Astrocyte (in vitro differentiated cells and primary cell): ENCODE results near the gene CYP8B1. TPM values are rescaled to one million over a fixed set of nuclear protein-coding genes. Genes with fewer than 3 reads are reported as not detected.

Experiments used
- DNase-seq: peaks from one replicate; pipeline ENCODE4 v3.0.0-alpha.2; 2010; ENCODE audit warnings: low read depth
- FAIRE-seq: peaks from 2 replicates; lab custom pipeline; 2011; peaks lifted over from hg19 to GRCh38; lab: Jason Lieb, UNC
- H2AFZ ChIP-seq: 2 replicates; pipeline ENCODE4 v1.6.0; 2012; ENCODE audit warnings: low read depth, low read length, inconsistent platforms
- H3K27ac ChIP-seq: 2 replicates; pipeline ENCODE4 v1.5.1; 2011; ENCODE audit warnings: low read depth, low read length, inconsistent platforms
- H3K27me3 ChIP-seq: 2 replicates; pipeline ENCODE4 v1.6.0; 2011; ENCODE audit warnings: low read length, inconsistent platforms; ENCODE audit not compliant: insufficient read depth
- H3K36me3 ChIP-seq: 2 replicates; pipeline ENCODE4 v1.5.1; 2011; ENCODE audit warnings: low read length, inconsistent platforms; ENCODE audit not compliant: insufficient read depth
- H3K4me1 ChIP-seq: 2 replicates; pipeline ENCODE4 v1.5.1; 2011; ENCODE audit warnings: low read length, inconsistent platforms; ENCODE audit not compliant: insufficient read depth
- H3K4me2 ChIP-seq: 2 replicates; pipeline ENCODE4 v1.6.0; 2012; ENCODE audit warnings: low read length, inconsistent platforms
- H3K4me3 ChIP-seq: 2 replicates; pipeline ENCODE4 v1.5.1; 2011; ENCODE audit warnings: low read depth, mild to moderate bottlenecking, low read length, inconsistent platforms; ENCODE audit not compliant: insufficient read depth
- H3K79me2 ChIP-seq: 2 replicates; pipeline ENCODE4 v1.6.0; 2012; ENCODE audit warnings: mild to moderate bottlenecking, low read length, inconsistent platforms; ENCODE audit not compliant: insufficient read depth
- H3K9ac ChIP-seq: 2 replicates; pipeline ENCODE4 v1.6.0; 2012; ENCODE audit warnings: mild to moderate bottlenecking, low read length, inconsistent platforms
- H3K9me3 ChIP-seq: 2 replicates; pipeline ENCODE4 v1.5.1; 2012; ENCODE audit warnings: low read depth, mild to moderate bottlenecking, low read length, inconsistent platforms; ENCODE audit not compliant: insufficient read depth
- H4K20me1 ChIP-seq: 2 replicates; pipeline ENCODE4 v1.6.0; 2012; ENCODE audit warnings: low read length, inconsistent platforms; ENCODE audit not compliant: insufficient read depth
- H3K27ac Mint-ChIP-seq: one replicate; pipeline ENCODE4 v1.8.0; 2021; ENCODE audit warnings: mild to moderate bottlenecking, mixed read lengths; ENCODE audit not compliant: unreplicated experiment
- H3K27me3 Mint-ChIP-seq: one replicate; pipeline ENCODE4 v1.8.0; 2021; ENCODE audit warnings: low read depth, mixed read lengths; ENCODE audit not compliant: unreplicated experiment
- H3K36me3 Mint-ChIP-seq: one replicate; pipeline ENCODE4 v1.8.0; 2021; ENCODE audit warnings: low read depth, mixed read lengths; ENCODE audit not compliant: unreplicated experiment
- H3K4me1 Mint-ChIP-seq: one replicate; pipeline ENCODE4 v1.8.0; 2021; ENCODE audit warnings: low read depth, mixed read lengths; ENCODE audit not compliant: unreplicated experiment
- H3K4me3 Mint-ChIP-seq: one replicate; pipeline ENCODE4 v1.8.0; 2021; ENCODE audit warnings: mild to moderate bottlenecking, moderate library complexity, mixed read lengths; ENCODE audit not compliant: unreplicated experiment
- H3K9me3 Mint-ChIP-seq: one replicate; pipeline ENCODE4 v1.8.0; 2021; ENCODE audit warnings: mild to moderate bottlenecking, mixed read lengths; ENCODE audit not compliant: unreplicated experiment
- EZH2 ChIP-seq: IDR thresholded peaks from 2 replicates; pipeline ENCODE4 v1.6.1; 2012; ENCODE audit warnings: mild to moderate bottlenecking, low read length, inconsistent platforms; ENCODE audit not compliant: insufficient read depth
- total RNA-seq: library from RNA; stranded (reverse); gene quantifications from 2 replicates; pipeline ENCODE4 v1.2.1, GENCODE V29; 2021
- TF ChIP-seq, protein P1 (sequence below): IDR thresholded peaks from 2 replicates; pipeline ENCODE4 v1.5.1; 2011; ENCODE audit warnings: low read depth, mild to moderate bottlenecking, inconsistent platforms, low read length, moderate library complexity; ENCODE audit not compliant: insufficient read depth

Gene CYP8B1
- total RNA-seq, 1 donor from 2014 or later: not detected

GRCh38 chr3:42891042-42891441 lies 15.4 kb upstream of the CYP8B1 start:
- no peak for DNase-seq
- H3K4me1 ChIP-seq: no peaks in the 10 kb centered on the region
- H3K27me3 ChIP-seq: peaks cover 2% of the 10 kb centered on the region
- no peaks in the 10 kb centered on the region for H4K20me1 ChIP-seq
- H3K27me3 Mint-ChIP-seq: no peaks in the 10 kb centered on the region
- H3K79me2 ChIP-seq: no peaks in the 10 kb centered on the region
- H3K27ac ChIP-seq: no peak overlapping the region
- H3K36me3 ChIP-seq: no peaks in the 10 kb centered on the region
- no peak overlapping the region for H3K9ac ChIP-seq
- peak overlapping the region; percentile 60 for H3K27ac Mint-ChIP-seq
- H3K4me2 ChIP-seq: no peak overlapping the region
- H3K9me3 Mint-ChIP-seq: peaks cover 2% of the 10 kb centered on the region
- TF ChIP-seq, protein P1, sequence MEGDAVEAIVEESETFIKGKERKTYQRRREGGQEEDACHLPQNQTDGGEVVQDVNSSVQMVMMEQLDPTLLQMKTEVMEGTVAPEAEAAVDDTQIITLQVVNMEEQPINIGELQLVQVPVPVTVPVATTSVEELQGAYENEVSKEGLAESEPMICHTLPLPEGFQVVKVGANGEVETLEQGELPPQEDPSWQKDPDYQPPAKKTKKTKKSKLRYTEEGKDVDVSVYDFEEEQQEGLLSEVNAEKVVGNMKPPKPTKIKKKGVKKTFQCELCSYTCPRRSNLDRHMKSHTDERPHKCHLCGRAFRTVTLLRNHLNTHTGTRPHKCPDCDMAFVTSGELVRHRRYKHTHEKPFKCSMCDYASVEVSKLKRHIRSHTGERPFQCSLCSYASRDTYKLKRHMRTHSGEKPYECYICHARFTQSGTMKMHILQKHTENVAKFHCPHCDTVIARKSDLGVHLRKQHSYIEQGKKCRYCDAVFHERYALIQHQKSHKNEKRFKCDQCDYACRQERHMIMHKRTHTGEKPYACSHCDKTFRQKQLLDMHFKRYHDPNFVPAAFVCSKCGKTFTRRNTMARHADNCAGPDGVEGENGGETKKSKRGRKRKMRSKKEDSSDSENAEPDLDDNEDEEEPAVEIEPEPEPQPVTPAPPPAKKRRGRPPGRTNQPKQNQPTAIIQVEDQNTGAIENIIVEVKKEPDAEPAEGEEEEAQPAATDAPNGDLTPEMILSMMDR: no peak
- no peak overlapping the region for H2AFZ ChIP-seq
- H3K4me1 Mint-ChIP-seq: peaks cover 14% of the 10 kb centered on the region
- H3K36me3 Mint-ChIP-seq: no peaks in the 10 kb centered on the region
- no peak for FAIRE-seq
- H3K9me3 ChIP-seq: no peaks in the 10 kb centered on the region
- H3K4me3 ChIP-seq: no peak overlapping the region
- no peak overlapping the region for H3K4me3 Mint-ChIP-seq

DNA sequence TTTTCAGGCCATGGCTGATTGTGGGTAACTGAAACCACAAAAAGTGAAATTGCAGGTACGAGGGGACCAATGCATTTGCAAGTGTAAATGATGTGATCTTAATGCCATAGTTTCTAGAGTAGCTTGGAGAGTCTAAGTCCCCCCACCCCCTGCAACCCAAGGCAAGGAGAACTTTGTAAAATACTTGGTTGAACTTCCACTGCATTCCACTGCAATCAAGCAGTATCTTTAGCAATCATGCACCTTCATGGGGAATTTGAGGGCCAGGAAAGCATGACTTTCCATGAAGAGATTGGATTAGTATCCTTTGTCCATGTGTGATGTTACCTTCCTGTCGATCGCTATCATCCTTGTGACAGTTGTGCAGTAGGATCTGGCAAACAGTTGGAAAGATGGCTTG lies 11.4 kb upstream of the CYP8B1 start:
- no peaks in the 10 kb centered on the region for H4K20me1 ChIP-seq
- no peaks in the 10 kb centered on the region for H3K36me3 ChIP-seq
- peaks cover 2% of the 10 kb centered on the region for H3K9me3 Mint-ChIP-seq
- H3K4me3 ChIP-seq: no peak overlapping the region
- TF ChIP-seq EZH2: no peak
- TF ChIP-seq, protein P1: no peak
- H3K36me3 Mint-ChIP-seq: no peaks in the 10 kb centered on the region
- H3K27me3 ChIP-seq: peaks cover 2% of the 10 kb centered on the region
- H3K27ac ChIP-seq: no peak overlapping the region
- no peaks in the 10 kb centered on the region for H3K9me3 ChIP-seq
- H3K79me2 ChIP-seq: no peaks in the 10 kb centered on the region
- no peaks in the 10 kb centered on the region for H3K27me3 Mint-ChIP-seq
- no peak overlapping the region for H3K9ac ChIP-seq
- no peak overlapping the region for H3K4me2 ChIP-seq
- DNase-seq (no peak), FAIRE-seq (no peak)
- H3K4me1 ChIP-seq: no peaks in the 10 kb centered on the region
- H2AFZ ChIP-seq: no peak overlapping the region
- no peak overlapping the region for H3K4me3 Mint-ChIP-seq
- peaks cover 12% of the 10 kb centered on the region for H3K4me1 Mint-ChIP-seq
- H3K27ac Mint-ChIP-seq: no peak overlapping the region

DNA sequence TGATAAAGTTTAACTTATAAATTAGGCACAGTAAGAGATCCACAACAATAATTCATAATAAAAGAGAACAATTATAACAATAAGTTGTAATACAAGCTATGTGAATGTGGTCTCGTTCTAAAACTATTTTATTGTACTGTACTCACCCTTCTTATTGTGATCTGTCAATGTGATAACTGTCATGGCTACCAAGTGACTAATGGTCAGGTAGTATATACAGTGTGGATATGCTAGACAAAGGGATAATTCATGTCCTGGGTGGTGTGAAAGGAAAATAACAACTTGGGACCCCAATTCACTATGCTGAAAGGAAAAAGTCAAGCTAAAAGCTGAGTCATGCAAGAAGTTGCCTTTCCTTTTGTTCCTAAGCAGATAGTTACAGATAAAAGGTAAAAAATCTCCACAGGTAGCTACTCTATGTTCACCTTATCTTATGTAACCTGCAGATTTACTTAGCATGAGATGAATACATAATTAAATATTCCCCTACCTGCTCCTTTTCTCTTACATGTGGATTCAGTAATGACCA lies 10.7 kb upstream of the CYP8B1 start:
- H3K27ac ChIP-seq: no peak overlapping the region
- no peaks in the 10 kb centered on the region for H3K27me3 Mint-ChIP-seq
- no peaks in the 10 kb centered on the region for H4K20me1 ChIP-seq
- H2AFZ ChIP-seq: no peak overlapping the region
- FAIRE-seq (no peak), DNase-seq (no peak)
- no peak overlapping the region for H3K9ac ChIP-seq
- H3K4me2 ChIP-seq: no peak overlapping the region
- H3K36me3 ChIP-seq: no peaks in the 10 kb centered on the region
- H3K27me3 ChIP-seq: peaks cover 2% of the 10 kb centered on the region
- no peaks in the 10 kb centered on the region for H3K9me3 Mint-ChIP-seq
- no peaks in the 10 kb centered on the region for H3K36me3 Mint-ChIP-seq
- TF ChIP-seq, protein P1: no peak
- TF ChIP-seq EZH2: no peak
- H3K79me2 ChIP-seq: no peaks in the 10 kb centered on the region
- H3K9me3 ChIP-seq: no peaks in the 10 kb centered on the region
- H3K4me1 Mint-ChIP-seq: peaks cover 5% of the 10 kb centered on the region
- H3K4me3 ChIP-seq: no peak overlapping the region
- no peak overlapping the region for H3K4me3 Mint-ChIP-seq
- no peaks in the 10 kb centered on the region for H3K4me1 ChIP-seq
- H3K27ac Mint-ChIP-seq: no peak overlapping the region
